Measurements from ENCODE around the gene USP5.
"Not testable (repeated sequence)": the region's sequence is repeated elsewhere in the genome, so short reads cannot be mapped to it uniquely, and the experiment has no call there.

USP5 gene

DNA sequence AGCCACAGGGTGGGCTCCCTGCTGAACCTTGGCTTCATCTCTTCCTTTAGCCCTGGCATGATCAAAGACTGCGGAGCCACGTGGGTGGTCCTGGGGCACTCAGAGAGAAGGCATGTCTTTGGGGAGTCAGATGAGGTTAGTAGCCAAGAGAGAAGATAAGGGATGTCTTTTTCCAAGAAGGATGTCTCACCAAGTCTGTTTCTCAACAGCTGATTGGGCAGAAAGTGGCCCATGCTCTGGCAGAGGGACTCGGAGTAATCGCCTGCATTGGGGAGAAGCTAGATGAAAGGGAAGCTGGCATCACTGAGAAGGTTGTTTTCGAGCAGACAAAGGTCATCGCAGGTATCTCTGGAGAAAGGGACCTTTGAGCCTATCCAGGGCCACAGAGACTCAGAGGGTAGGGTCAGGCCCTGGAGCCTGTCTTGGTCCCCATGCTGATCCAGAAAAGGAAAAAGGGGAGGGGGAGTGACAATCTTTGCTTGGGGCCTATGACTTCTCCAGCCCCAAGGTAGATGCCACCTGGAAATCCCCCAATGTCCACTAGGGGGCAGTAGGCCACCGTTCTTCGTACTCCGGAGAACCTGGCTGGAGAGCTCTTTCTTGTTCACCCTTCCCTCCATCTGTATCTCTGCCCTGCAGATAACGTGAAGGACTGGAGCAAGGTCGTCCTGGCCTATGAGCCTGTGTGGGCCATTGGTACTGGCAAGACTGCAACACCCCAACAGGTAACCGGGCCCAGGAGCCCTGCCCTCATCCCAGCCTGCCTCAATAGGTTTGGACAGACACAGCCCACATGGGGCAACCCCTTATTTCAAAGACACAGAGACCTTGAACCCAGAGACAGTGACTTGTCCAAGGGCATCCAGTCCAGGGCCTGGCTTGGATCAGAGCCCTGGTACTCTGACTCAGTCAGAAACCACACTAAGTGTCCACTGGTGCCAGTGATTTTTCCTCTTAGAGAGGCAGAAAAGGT, 17.4 kb downstream of the USP5 start:
- Histone ChIP-seq H3K79me2 (ENCODE audit: insufficient read depth, low read depth) (peaks cover 25% of the 10 kb centered on the region), H3K36me3 (ENCODE audit: insufficient read depth) (no peaks in the 10 kb centered on the region; the same call in 1 of the 2 replicates), H3K4me2 (peak overlapping the region; percentile 65), H3K9ac (peak overlapping the region; percentile 95; the same call in 1 of the 2 replicates), H2AFZ (ENCODE audit: low read depth) (no peak overlapping the region), H3K4me3 (IDR thresholded peaks at IDR 0.05; ENCODE audit: insufficient read depth, low read depth, low read length) (no peak overlapping the region), H3K4me1 (ENCODE audit: low read depth, poor library complexity, severe bottlenecking) (peaks cover 47% of the 10 kb centered on the region), H3K27me3 (ENCODE audit: insufficient read depth, low read depth) (no peaks in the 10 kb centered on the region), H4K20me1 (ENCODE audit: insufficient read depth) (peaks cover 12% of the 10 kb centered on the region; the same call in 1 of the 2 replicates), H3K27ac (no peak overlapping the region; the same call in 1 of the 2 replicates)
- TF ChIP-seq, protein P1, sequence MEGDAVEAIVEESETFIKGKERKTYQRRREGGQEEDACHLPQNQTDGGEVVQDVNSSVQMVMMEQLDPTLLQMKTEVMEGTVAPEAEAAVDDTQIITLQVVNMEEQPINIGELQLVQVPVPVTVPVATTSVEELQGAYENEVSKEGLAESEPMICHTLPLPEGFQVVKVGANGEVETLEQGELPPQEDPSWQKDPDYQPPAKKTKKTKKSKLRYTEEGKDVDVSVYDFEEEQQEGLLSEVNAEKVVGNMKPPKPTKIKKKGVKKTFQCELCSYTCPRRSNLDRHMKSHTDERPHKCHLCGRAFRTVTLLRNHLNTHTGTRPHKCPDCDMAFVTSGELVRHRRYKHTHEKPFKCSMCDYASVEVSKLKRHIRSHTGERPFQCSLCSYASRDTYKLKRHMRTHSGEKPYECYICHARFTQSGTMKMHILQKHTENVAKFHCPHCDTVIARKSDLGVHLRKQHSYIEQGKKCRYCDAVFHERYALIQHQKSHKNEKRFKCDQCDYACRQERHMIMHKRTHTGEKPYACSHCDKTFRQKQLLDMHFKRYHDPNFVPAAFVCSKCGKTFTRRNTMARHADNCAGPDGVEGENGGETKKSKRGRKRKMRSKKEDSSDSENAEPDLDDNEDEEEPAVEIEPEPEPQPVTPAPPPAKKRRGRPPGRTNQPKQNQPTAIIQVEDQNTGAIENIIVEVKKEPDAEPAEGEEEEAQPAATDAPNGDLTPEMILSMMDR (conservative IDR thresholded peaks at IDR 0.05; ENCODE audit: low read depth, low read length), result peak; percentile 80

DNA sequence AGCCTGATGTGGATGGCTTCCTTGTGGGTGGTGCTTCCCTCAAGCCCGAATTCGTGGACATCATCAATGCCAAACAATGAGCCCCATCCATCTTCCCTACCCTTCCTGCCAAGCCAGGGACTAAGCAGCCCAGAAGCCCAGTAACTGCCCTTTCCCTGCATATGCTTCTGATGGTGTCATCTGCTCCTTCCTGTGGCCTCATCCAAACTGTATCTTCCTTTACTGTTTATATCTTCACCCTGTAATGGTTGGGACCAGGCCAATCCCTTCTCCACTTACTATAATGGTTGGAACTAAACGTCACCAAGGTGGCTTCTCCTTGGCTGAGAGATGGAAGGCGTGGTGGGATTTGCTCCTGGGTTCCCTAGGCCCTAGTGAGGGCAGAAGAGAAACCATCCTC, 18.4 kb downstream of the USP5 start:
- H3K9ac ChIP-seq; H3K36me3 ChIP-seq (ENCODE audit: insufficient read depth); H3K27me3 ChIP-seq (ENCODE audit: insufficient read depth, low read depth); H3K4me3 ChIP-seq (IDR thresholded peaks at IDR 0.05; ENCODE audit: insufficient read depth, low read depth, low read length); H3K27ac ChIP-seq; H2AFZ ChIP-seq (ENCODE audit: low read depth): not testable (repeated sequence)
- H3K4me1 ChIP-seq (ENCODE audit: low read depth, poor library complexity, severe bottlenecking), result peaks cover 53% of the 10 kb centered on the region
- peak overlapping the region; percentile 3; the same call in 1 of the 2 replicates for H3K4me2 ChIP-seq
- peaks cover 25% of the 10 kb centered on the region for H3K79me2 ChIP-seq (ENCODE audit: insufficient read depth, low read depth)
- peaks cover 12% of the 10 kb centered on the region; the same call in 1 of the 2 replicates for H4K20me1 ChIP-seq (ENCODE audit: insufficient read depth)

DNA sequence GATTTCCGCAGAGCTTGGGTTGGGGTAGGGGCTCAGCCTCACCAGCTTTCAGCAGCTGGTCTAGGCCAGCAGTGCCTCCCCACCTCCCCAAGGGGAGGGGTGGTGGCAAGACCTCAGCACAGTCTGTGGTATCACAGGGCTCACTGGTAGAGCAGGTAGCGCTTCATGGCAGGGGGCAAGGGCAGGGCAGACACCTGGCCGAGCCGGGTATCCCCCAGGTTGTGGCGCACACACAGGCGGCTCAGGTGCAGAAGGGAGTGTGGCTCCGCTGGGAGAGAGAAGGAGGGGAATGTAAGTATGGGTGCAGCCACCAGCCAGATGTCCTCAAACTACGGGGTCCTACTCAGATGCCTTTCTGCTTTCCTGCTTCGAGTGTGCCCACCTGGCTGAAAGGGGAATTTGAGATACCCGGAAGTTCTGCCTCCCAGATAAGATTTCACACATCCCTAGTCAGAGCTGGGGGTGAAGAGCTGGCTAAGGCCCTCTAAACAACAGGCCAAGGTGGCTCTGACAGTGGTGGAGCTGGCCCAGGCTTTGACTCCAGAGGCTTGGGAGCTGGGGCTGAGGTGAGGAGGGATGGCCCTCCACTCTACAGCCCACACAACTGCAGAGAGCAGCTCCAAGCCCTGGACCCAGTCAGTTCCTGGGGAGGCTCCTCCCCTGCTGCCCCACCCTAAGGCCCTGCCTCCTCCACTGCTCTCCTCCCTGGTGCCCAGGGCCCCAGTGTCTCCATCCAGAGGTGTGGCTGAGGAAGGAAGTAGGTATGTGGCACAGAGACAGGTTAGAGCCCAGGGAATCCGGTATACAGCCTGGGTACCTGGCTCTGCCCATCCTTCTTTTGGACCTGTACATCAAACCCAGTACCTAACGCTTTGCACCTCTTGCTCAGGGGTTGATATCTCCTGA, 19.4 kb downstream of the USP5 start:
- no peaks in the 10 kb centered on the region for H3K27me3 ChIP-seq (ENCODE audit: insufficient read depth, low read depth)
- no peaks in the 10 kb centered on the region; the same call in 1 of the 2 replicates for H3K36me3 ChIP-seq (ENCODE audit: insufficient read depth)
- H3K4me1 ChIP-seq (ENCODE audit: low read depth, poor library complexity, severe bottlenecking), result peaks cover 53% of the 10 kb centered on the region
- peaks cover 25% of the 10 kb centered on the region for H3K79me2 ChIP-seq (ENCODE audit: insufficient read depth, low read depth)
- H2AFZ ChIP-seq (ENCODE audit: low read depth), result no peak overlapping the region
- H3K4me3 ChIP-seq (IDR thresholded peaks at IDR 0.05; ENCODE audit: insufficient read depth, low read depth, low read length), result no peak overlapping the region
- H3K27ac ChIP-seq, result no peak overlapping the region
- peak overlapping the region; percentile 93; the same call in 1 of the 2 replicates for H3K4me2 ChIP-seq
- TF ChIP-seq, protein P1 (conservative IDR thresholded peaks at IDR 0.05; ENCODE audit: low read depth, low read length), result no peak
- no peak overlapping the region for H3K9ac ChIP-seq
- peaks cover 12% of the 10 kb centered on the region; the same call in 1 of the 2 replicates for H4K20me1 ChIP-seq (ENCODE audit: insufficient read depth)

DNA sequence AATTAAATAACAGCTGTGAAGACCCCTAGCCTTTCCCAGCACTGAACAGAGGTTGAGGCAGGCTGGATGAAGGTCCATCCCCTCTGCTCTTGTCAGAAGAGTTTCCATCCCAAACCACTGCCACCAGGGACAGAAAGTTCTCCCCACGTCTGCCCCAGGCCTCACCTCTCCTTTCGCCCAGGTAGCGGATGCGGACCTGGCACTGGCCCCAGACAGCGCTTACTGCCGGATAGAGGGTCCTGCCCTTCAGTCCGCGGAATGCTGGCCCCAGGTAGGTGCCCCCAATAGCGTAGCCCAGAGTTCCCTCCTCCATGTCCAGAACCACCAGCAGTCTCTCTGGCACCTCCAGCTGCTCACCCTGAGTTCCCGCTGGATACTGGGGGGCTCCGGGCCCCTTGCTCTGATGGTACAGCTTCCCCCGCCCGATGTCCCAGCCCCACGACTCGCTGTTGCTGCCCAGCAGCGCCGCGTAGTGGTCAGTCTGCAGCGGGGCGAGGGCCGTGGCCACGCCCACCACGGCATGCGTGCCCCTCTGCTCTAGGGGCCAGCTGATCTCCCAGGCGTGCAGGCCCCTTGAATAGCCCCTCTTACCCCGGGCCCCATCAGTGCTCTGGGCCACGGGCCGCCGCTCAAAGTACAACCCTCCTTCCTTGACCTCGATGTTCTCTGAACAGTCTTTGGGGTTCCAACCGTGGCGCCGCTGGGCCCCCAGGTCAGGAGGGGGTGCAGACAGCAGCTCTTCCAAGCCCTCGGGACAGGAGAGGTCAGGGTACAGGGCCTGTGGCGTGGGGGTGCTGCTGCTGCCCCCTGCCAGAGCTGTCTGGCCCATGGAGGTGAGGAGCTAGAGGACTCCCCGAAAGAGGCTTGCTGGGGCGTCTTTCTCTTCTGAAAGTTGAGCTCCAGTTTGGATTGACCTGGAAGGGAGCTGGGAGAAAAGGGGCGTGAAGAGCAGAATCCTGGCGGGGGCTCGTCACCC, 20.4 kb downstream of the USP5 start:
- no peaks in the 10 kb centered on the region for H3K27me3 ChIP-seq (ENCODE audit: insufficient read depth, low read depth)
- no peaks in the 10 kb centered on the region; the same call in 1 of the 2 replicates for H3K36me3 ChIP-seq (ENCODE audit: insufficient read depth)
- peaks cover 46% of the 10 kb centered on the region for H3K4me1 ChIP-seq (ENCODE audit: low read depth, poor library complexity, severe bottlenecking)
- H4K20me1 ChIP-seq (ENCODE audit: insufficient read depth), result peaks cover 12% of the 10 kb centered on the region; the same call in 1 of the 2 replicates
- H3K79me2 ChIP-seq (ENCODE audit: insufficient read depth, low read depth), result peaks cover 25% of the 10 kb centered on the region
- H3K4me2 ChIP-seq, result peak overlapping the region; percentile 93
- H3K4me3 ChIP-seq (IDR thresholded peaks at IDR 0.05; ENCODE audit: insufficient read depth, low read depth, low read length), result no peak overlapping the region
- H2AFZ ChIP-seq (ENCODE audit: low read depth), result peak overlapping the region; percentile 54; the same call in 1 of the 2 replicates
- H3K27ac ChIP-seq, result no peak overlapping the region
- peak overlapping the region; percentile 56; the same call in 1 of the 2 replicates for H3K9ac ChIP-seq
- TF ChIP-seq, protein P1 (conservative IDR thresholded peaks at IDR 0.05; ENCODE audit: low read depth, low read length), result peak; percentile 75

Measured in KMS-11 (cell line).